ENCODE results near the gene CDH13.

The CDH13 gene

DNA sequence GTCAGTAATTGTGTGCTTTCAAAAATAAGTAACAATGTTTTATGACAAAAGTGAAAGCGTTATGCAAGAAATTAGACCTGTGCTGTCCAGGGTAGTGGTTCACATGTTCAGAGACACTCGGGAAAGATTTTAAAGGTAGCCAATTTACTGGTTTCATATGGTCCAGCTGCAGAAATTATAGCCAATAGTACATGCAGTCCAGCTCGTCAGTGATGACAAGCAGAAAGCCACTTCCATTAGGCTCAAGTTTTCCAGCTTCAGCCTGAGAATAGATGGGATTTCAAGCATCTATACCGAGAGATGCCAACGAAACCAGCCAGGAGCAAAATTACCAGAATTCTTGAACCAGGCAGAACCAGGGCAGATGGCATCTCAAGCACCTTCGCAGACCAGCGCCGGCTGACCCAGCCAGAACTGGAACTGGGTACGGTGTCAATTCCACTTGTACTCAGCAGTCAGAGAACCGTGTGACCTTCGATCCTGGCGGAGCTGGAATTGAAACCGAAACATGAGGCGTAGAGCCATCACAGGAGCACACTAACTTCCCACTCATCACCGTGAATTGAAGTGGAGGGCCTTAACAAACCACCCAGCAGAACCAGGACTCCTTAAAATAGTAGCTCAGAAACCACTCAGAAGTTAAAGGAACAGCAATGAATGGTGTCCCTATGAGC, 973.2 kb downstream of the CDH13 start:
- H3K4me3 ChIP-seq (ENCODE audit: low read length) = no peak overlapping the region
- no peak for TF ChIP-seq ZNF274 (IDR thresholded peaks at IDR 0.05; ENCODE audit: low read depth, low read length)

DNA sequence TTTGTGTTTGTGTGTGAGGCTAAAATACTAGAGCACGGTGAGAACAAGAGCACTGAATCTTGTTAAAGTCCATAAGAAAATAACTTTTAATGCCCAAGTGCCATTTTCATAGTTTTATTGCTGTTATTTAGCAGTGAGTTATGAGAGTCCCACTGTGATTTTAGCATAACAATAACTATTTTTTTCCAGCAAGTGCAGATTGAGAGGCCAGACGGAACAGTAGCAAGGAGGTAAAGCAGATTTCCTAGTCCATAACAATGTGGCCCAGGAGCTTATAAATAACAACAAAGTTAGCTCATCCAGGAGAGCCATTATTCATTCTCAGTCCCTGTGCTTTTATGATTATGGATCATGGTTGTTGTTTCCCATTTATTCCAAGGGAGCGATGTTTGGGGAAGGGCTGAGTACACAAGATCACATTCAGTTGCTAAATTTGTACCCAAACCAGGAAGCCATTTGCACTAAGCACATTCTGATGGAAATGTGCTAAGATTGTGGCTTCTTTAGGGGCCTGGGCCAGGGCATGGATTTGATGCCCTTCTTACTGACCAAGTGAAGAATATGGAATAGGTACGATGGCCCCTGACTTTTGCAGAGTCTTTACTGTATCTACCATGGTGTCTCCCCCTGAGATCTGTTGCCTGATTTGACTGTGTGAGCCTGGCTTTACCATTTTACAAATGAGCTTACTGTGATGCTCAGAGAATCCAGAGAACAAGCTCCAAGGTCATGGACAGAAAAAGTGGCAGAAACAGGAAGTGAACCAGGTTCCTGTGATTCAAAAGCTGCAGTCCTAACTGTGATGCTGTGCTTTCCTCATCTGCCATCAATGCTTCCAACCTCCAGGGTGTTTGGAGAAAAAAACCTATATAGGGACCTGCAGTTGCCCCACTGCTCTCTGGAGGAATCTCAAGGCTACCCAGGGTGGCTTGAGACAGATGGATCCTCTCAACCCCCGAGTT, 976.3 kb downstream of the CDH13 start:
- no peak overlapping the region for H3K4me3 ChIP-seq (ENCODE audit: low read length)
- no peak for TF ChIP-seq ZNF274 (IDR thresholded peaks at IDR 0.05; ENCODE audit: low read depth, low read length)

DNA sequence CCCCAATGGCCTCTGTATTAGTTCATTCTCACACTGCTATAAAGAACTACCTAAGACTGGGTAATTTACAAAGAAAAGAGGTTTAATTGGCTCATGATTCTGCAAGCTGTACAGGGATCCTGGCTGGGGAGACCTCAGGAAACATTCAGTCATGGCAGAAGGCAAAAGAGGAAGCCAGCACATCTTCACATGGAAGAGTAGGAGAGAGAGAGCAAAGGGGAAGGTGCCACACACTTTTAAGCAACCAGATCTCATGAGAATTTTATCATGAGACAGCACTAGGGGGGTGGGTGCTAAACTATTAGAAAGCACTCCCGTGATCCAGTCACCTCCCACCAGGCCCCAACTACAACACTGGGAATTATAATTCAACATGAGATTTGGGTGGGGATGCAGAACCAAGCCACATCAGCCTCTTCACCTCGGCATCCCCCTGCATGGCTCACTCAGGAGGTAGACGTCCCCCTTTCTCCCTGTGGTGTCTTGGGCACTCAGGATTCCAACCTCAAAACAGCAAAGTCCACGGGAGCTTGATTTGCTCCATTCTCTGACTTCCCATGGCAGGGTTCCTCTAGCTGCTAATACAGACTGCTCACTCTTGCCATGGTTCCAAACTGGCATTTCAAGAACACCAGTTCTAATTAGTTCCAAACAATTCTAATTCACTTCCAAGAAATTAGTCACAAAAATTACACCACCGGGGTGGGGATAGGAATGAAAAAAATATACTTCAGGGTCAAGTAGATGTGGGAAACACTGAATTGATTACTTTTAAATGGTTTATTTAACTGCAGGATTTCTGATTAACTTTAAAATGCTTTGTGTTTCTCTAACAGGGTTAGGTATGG, 977.2 kb downstream of the CDH13 start:
- TF ChIP-seq ZNF274 (IDR thresholded peaks at IDR 0.05; ENCODE audit: low read depth, low read length) = no peak
- no peak overlapping the region for H3K4me3 ChIP-seq (ENCODE audit: low read length)

DNA sequence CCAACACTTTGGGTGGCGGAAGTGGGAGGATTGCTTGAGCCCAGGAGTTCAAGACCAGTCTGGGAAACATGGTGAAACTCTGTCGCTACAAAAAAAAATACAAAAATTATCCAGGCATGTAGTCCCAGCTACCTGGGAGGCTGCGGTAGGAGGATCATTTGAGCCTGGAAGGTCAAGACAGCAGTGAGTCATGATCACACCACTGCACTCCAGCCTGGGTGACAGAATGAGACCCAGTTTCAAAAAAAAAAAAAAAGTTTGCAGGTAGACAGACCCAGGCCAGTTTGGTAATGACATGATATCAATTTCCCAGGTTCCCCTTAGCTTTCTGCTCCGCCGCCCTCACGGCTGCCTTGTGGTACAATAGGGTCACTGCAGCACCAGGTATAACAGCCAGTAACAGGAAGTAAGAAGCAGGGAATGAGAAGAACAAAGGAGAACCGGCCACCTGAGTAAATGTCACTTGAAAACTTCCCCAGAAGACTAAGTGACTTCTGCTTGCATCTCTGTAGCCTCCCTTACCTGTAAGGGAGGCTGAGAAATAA, 979.8 kb downstream of the CDH13 start:
- no peak for TF ChIP-seq ZNF274 (IDR thresholded peaks at IDR 0.05; ENCODE audit: low read depth, low read length)
- no peak overlapping the region for H3K4me3 ChIP-seq (ENCODE audit: low read length)

DNA sequence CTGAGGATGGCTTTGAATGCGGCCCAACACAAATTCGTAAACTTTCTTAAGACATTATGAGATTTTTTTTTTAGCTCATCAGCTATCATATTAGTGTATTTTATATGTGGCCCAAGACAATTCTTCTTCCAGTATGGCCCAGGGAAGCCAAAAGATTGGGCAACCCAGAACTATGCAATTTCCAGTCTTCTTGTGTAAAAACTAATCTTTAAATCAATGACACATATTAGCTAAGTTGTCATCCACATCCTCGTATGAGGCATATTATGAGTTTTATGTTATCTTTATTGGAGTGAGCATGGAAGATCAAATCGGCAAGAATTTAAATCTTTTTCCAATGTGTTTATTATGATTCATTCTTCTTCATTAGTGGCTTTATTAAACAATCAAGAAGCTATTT, 982.4 kb downstream of the CDH13 start:
- H3K4me3 ChIP-seq (ENCODE audit: low read length) = no peak overlapping the region
- TF ChIP-seq ZNF274 (IDR thresholded peaks at IDR 0.05; ENCODE audit: low read depth, low read length) = no peak

DNA sequence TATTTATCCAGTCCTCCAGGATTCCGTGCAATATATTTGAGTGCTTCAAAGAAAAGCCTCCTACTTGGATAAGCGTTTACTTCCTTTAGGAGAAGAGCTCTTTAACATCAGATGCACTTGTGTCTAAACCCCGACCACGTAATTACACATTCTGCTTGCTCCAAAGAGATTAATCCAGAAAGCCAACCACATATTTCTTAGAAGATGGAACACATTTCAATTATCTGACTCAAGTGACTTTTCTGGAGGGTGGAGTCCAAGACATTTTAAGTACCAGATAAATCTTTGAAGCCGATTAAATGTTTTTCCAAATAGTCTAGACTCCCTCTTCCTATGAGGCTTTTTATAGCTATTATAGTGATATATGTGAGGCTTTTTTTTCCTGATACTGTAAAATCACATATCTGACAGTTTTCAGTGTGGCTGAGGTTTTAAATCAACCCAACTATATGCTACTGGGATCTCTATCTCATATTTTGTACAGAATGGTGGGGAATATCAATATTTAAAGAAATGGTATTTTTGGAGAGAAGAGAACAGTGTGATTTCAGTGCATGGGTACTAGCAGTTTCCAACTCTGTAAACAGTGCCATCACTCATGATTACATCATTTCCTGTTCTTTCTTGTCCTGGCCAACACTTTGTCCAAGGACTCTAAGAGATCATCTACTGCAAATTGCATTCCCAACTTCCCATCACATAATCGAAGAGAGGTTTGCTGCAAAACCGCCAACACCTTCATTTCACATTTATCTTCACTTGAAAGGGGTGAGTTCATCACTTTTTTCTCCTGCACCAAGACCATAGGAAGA, 988.6 kb downstream of the CDH13 start:
- H3K4me3 ChIP-seq (ENCODE audit: low read length) = no peak overlapping the region
- TF ChIP-seq ZNF274 (IDR thresholded peaks at IDR 0.05; ENCODE audit: low read depth, low read length) = no peak

DNA sequence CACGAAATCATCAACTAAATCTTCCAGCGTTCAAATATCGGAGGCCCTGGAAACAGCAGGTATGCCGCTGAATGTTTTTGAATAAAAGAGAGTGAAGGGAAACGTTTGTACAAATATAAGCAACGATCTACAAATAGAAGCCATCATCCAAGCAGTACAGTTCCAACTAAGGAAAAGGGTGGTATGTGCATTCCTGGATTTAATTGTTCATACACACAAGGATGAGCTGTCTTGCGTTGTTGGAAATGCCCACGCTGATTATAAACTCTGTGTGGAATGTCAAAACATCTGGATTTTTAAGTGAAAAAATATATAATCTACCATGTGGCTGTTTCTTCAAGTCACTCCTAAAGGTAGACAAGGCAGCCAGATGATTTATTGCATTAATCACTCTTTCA, 989.2 kb downstream of the CDH13 start:
- TF ChIP-seq ZNF274 (IDR thresholded peaks at IDR 0.05; ENCODE audit: low read depth, low read length) = no peak
- H3K4me3 ChIP-seq (ENCODE audit: low read length) = no peak overlapping the region

DNA sequence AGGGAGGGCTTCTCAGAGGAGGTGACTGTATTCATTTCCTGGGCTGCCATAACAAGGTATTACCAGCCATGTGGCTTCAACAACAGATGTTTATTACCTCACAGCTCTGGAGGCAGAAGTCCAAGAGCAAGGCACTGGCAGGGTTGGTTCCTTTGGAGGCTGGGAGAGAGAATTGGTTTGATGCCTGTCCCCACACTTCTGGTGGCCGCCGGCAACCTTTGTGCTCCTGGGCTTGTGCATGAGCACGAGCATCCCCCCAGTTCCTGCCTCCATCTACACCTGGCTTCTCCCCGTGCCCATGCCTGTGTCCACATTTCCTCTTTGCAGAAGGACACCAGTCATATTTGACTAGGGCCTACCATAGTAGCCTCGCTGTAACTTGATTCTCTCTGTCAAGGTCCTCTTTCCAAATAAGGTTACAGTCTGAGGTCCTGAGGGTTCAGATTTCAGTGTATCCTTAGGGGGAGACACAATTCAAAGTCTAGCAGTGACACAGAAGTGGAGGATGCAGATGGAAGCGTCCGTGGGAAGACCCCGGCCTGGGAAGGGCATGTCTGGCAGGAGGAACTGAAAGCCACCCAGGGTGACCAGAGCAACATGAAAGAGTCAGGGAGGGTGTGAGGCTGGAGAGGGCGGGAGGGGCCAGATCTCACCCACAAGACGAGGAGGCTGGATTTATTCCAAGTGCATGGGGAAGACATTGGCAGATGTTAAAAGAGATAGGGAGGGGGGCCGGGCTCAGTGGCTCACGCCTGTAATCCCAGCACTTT, 992.8 kb downstream of the CDH13 start:
- TF ChIP-seq ZNF274 (IDR thresholded peaks at IDR 0.05; ENCODE audit: low read depth, low read length) = no peak
- H3K4me3 ChIP-seq (ENCODE audit: low read length) = no peak overlapping the region

DNA sequence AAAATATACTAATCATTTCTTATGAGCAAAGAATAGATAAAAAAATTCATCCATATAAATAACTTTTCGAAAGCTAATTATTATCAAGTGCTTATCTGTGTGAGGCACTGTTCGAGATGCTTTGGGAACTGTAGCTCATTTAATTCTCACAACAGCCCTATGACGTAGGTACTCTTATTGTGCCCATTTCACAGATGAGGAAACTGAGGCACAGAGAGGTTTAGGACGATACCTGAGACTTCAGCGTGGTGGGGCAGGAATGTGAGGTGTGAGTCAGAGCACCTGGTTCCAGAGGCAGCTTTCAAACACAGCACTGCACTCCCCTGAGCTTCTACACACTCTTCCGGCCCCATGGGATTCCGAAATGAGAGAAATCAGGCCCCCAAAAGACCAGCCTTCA, 995.2 kb downstream of the CDH13 start:
- TF ChIP-seq ZNF274 (IDR thresholded peaks at IDR 0.05; ENCODE audit: low read depth, low read length) = no peak
- H3K4me3 ChIP-seq (ENCODE audit: low read length) = no peak overlapping the region

DNA sequence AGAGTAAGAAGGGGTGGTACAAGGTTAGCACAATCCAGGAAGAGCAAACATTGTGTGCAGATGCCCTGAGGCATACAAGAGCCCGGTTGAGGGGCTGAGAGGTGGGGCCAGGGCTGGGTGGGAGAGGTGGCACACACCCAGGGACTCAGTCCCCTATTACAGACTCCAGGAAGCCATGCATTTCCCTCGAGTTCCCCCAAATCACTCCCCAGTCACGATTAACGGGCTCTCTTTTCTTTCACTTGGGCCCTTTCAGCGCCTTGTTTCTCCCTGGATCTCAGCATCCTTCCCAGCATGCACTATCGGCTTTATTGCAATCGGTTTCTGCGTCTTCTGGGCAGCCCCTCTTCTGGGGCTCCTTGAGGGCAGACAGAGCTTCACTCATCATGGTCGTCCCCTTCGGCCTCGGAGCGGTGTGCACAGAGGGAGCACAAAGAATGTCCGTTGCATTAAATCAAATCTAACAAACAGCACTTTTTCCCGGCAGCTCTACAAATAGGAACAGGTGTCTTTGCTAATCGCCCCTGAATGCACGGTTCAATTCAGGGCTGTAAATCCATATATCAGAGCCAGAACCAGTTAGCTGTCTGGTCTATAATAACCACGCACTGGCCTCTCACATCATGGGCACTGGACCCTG, 996.4 kb downstream of the CDH13 start:
- no peak overlapping the region for H3K4me3 ChIP-seq (ENCODE audit: low read length)
- TF ChIP-seq ZNF274 (IDR thresholded peaks at IDR 0.05; ENCODE audit: low read depth, low read length) = no peak

DNA sequence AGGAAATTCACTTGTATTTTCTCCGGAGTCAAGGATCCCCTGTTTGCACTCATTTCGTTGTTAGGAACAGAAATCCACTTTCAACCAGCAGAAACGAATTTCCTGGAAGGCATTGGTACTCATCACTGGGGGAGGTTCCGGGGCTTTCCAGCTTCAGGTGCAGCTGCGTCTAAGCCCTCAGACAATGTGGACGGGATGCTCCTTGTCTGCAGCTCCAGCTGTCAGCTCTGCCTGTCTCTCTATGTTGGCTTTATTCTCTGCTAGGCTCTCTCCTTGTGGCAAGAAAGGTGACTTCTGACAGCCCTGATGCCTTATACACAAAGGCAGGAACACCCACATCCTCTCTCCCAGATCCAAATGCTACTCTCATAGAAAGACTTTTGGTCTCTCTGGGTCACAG, 997.1 kb downstream of the CDH13 start:
- TF ChIP-seq ZNF274 (IDR thresholded peaks at IDR 0.05; ENCODE audit: low read depth, low read length) = no peak
- H3K4me3 ChIP-seq (ENCODE audit: low read length) = no peak overlapping the region

DNA sequence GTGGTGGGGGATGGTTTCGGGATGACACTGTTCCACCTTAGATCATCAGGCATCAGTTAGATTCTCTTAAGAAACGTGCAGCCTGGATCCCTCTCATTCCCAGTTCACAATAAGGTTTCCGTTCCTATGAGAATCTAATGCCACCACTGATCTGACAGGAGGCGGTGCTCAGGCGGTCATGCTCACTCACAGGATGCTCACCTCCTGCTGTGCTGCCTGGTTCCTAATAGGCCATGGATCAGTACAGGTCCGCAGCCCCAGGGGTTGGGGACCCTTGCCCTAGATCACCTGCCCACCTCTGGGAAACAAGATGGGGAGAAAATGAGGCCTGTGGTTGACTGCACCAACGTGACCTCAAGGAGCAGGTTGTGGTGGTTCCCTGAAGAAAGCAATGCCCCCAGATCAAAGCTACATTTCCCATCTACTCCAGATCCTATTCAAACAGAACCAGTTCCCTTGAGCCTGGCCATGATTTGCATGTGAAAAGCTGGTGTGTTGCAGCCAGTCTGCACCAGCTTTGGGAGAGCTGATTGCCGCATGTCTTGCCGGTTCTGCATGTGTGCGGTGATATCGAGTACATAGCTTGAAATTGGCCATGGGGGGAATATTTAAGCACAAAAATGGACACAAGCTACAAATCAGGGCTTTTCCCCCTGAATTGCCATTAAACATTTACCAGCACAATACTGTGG, 997.8 kb downstream of the CDH13 start:
- no peak for TF ChIP-seq ZNF274 (IDR thresholded peaks at IDR 0.05; ENCODE audit: low read depth, low read length)
- H3K4me3 ChIP-seq (ENCODE audit: low read length) = no peak overlapping the region
